GM21515 (cell line): Measurements from ENCODE around the gene CHGA.

Source experiments
- ATAC-seq: cut with Tn5 transposase; IDR thresholded peaks from one replicate; pipeline ENCODE4 v1.9.1; 2021; ENCODE audit not compliant: unreplicated experiment

CHGA gene

GRCh38 chr14:92902726-92903125 lies 20.2 kb upstream of the CHGA start:
- no peak for ATAC-seq

GRCh38 chr14:92903359-92903758 lies 19.6 kb upstream of the CHGA start:
- no peak for ATAC-seq

- no peak for ATAC-seq
Measured at GRCh38 chr14:92905667-92906066, 17.3 kb upstream of the CHGA start.

GRCh38 chr14:92906420-92906819 lies 16.5 kb upstream of the CHGA start:
- no peak for ATAC-seq

- ATAC-seq = no peak
Measured at GRCh38 chr14:92906823-92907222, 16.1 kb upstream of the CHGA start.

GRCh38 chr14:92907316-92907911 lies 15.5 kb upstream of the CHGA start:
- ATAC-seq = no peak

- ATAC-seq = no peak
Measured at GRCh38 chr14:92914087-92914656, 8.8 kb upstream of the CHGA start.

- no peak for ATAC-seq
Measured at GRCh38 chr14:92916201-92916600, 6.7 kb upstream of the CHGA start.

GRCh38 chr14:92917041-92917940 lies 5.7 kb upstream of the CHGA start:
- no peak for ATAC-seq

- no peak for ATAC-seq
Measured at GRCh38 chr14:92917956-92918355, 5.0 kb upstream of the CHGA start.

GRCh38 chr14:92920001-92920400 lies 2.9 kb upstream of the CHGA start:
- no peak for ATAC-seq

GRCh38 chr14:92922155-92922735 lies 705 bp upstream of the CHGA start:
- ATAC-seq = no peak

GRCh38 chr14:92923744-92924103 lies 774 bp downstream of the CHGA start:
- ATAC-seq = no peak

GRCh38 chr14:92924247-92924646 lies 1.3 kb downstream of the CHGA start:
- ATAC-seq = no peak

- ATAC-seq = no peak
Measured at GRCh38 chr14:92925446-92925845, 2.5 kb downstream of the CHGA start.

GRCh38 chr14:92926180-92926845 lies 3.4 kb downstream of the CHGA start:
- ATAC-seq = no peak

- no peak for ATAC-seq
Measured at GRCh38 chr14:92926931-92927330, 4.0 kb downstream of the CHGA start.

- ATAC-seq = no peak
Measured at GRCh38 chr14:92927349-92928257, 4.7 kb downstream of the CHGA start.

GRCh38 chr14:92928258-92928629 lies 5.3 kb downstream of the CHGA start:
- ATAC-seq = no peak

GRCh38 chr14:92928961-92929688 lies 6.2 kb downstream of the CHGA start:
- no peak for ATAC-seq
